Neuronal stem cell (in vitro differentiated cells): ENCODE measurements around the gene TENT4B.

ENCODE experiments used
- DNase-seq: peaks from one replicate; pipeline ENCODE4 v3.0.0-alpha.2; 2013; ENCODE audit warnings: low spot score
- H2AFZ ChIP-seq: one replicate; pipeline ENCODE4 v1.6.1; 2013; ENCODE audit warnings: mild to moderate bottlenecking, low read length, inconsistent platforms
- H2AK5ac ChIP-seq: 2 replicates; pipeline ENCODE4 v1.6.1; 2013; ENCODE audit warnings: low read depth, mild to moderate bottlenecking, inconsistent platforms, low read length, moderate library complexity, mixed read lengths
- H2BK120ac ChIP-seq: 2 replicates; pipeline ENCODE4 v1.6.1; 2013; ENCODE audit warnings: low read depth, mild to moderate bottlenecking, inconsistent platforms, low read length, moderate library complexity, mixed read lengths
- H2BK12ac ChIP-seq: one replicate; pipeline ENCODE4 v1.6.1; 2013; ENCODE audit warnings: low read length, inconsistent platforms
- H2BK15ac ChIP-seq: 2 replicates; pipeline ENCODE4 v1.6.1; 2013; ENCODE audit warnings: mild to moderate bottlenecking, low read length, inconsistent platforms, mixed read lengths
- H2BK5ac ChIP-seq: one replicate; pipeline ENCODE4 v1.6.1; 2013; ENCODE audit warnings: inconsistent platforms, mild to moderate bottlenecking, low read length, moderate library complexity
- H3K14ac ChIP-seq: one replicate; pipeline ENCODE4 v1.6.1; 2013; ENCODE audit warnings: low read length, inconsistent platforms
- H3K18ac ChIP-seq: 2 replicates; pipeline ENCODE4 v1.6.1; 2013; ENCODE audit warnings: low read length, inconsistent platforms
- H3K23ac ChIP-seq: 2 replicates; pipeline ENCODE4 v1.6.1; 2013; ENCODE audit warnings: low read depth, mild to moderate bottlenecking, mixed read lengths, low read length, inconsistent platforms; ENCODE audit not compliant: poor library complexity
- H3K27ac ChIP-seq: replicated peaks from 3 replicates; pipeline ENCODE4 v1.5.1; 2013; ENCODE audit warnings: low read length, inconsistent platforms
- H3K27me3 ChIP-seq, 3 experiments: 2 replicates each; pipeline ENCODE4 v1.6.1; 2013; ENCODE audit warnings: low read length in 3 of 3, mild to moderate bottlenecking in 2 of 3, inconsistent platforms in 1 of 3, low read depth in 1 of 3, mixed read lengths in 1 of 3, moderate library complexity in 1 of 3; ENCODE audit not compliant: control insufficient read depth in 3 of 3, insufficient read depth in 3 of 3
- H3K36me3 ChIP-seq, 2 donors: replicated peaks in 1 of 2; 2 replicates each; pipeline ENCODE4 v1.6.1; 2013; ENCODE audit warnings: low read length in 2 of 2; ENCODE audit not compliant: control insufficient read depth in 2 of 2, insufficient read depth in 2 of 2
- H3K4ac ChIP-seq: 2 replicates; pipeline ENCODE4 v1.6.1; 2013; ENCODE audit warnings: inconsistent platforms, mild to moderate bottlenecking, low read length, moderate library complexity
- H3K4me1 ChIP-seq, 2 donors: 1 replicate in 1 of 2; 2 replicates in 1 of 2; pipeline ENCODE4 v1.6.1; 2013; ENCODE audit warnings: low read length in 2 of 2, low read depth in 1 of 2; ENCODE audit not compliant: control insufficient read depth in 2 of 2, insufficient read depth in 1 of 2
- H3K4me2 ChIP-seq: one replicate; pipeline ENCODE4 v1.6.1; 2013; ENCODE audit warnings: mild to moderate bottlenecking, low read length, inconsistent platforms; ENCODE audit not compliant: insufficient read depth, poor library complexity, severe bottlenecking
- H3K4me3 ChIP-seq, 2 donors: 2 replicates each; pipeline ENCODE4 v1.5.1; 2013; ENCODE audit warnings: low read length in 2 of 2, mild to moderate bottlenecking in 2 of 2, inconsistent platforms in 1 of 2, moderate library complexity in 1 of 2
- H3K79me1 ChIP-seq: one replicate; pipeline ENCODE4 v1.6.1; 2013; ENCODE audit warnings: low read depth, mild to moderate bottlenecking, inconsistent platforms, low read length, moderate library complexity
- H3K9ac ChIP-seq: one replicate; pipeline ENCODE4 v1.6.1; 2013; ENCODE audit warnings: mild to moderate bottlenecking, low read depth, low read length, inconsistent platforms; ENCODE audit not compliant: poor library complexity
- H3K9me3 ChIP-seq, 2 donors: replicated peaks in 1 of 2; 2 replicates each; pipeline versions ENCODE3 to v1.6.1; 2013; ENCODE audit warnings: low read length in 2 of 2, mild to moderate bottlenecking in 2 of 2, inconsistent platforms in 1 of 2, low read depth in 1 of 2, mixed read lengths in 1 of 2, moderate library complexity in 1 of 2; ENCODE audit not compliant: control insufficient read depth in 2 of 2, insufficient read depth in 1 of 2
- H4K8ac ChIP-seq: one replicate; pipeline ENCODE4 v1.6.1; 2013; ENCODE audit warnings: low read depth, mild to moderate bottlenecking, inconsistent platforms, low read length, moderate library complexity
- H4K91ac ChIP-seq: one replicate; pipeline ENCODE4 v1.6.1; 2013; ENCODE audit warnings: low read length, low read depth, mild to moderate bottlenecking, inconsistent platforms; ENCODE audit not compliant: poor library complexity
- WGBS, 2 donors: extraction: QIAGEN DNeasy Blood & Tissue Kit; methylation state at CpG; one replicate each; pipeline ENCODE4 v1.1.7; 2013; ENCODE audit warnings: missing lambda C conversion rate in 2 of 2, mixed read lengths in 1 of 2; ENCODE audit not compliant: insufficient read length in 2 of 2, insufficient replicate concordance in 1 of 2; ENCODE audit errors: extremely low coverage in 2 of 2; 5-methylcytosine and 5-hydroxymethylcytosine counted together

TENT4B gene

GRCh38 chr16:50178491-50178941 lies 25.4 kb downstream of the TENT4B start:
- H3K4ac ChIP-seq: no peak overlapping the region
- peaks cover 0 to 8% of the 10 kb centered on the region in 2 donors for H3K9me3 ChIP-seq
- H3K14ac ChIP-seq: no peak overlapping the region
- no peak overlapping the region for H4K91ac ChIP-seq
- no peak for DNase-seq
- H4K8ac ChIP-seq: no peak overlapping the region
- no peak overlapping the region for H3K4me3 ChIP-seq
- no peak overlapping the region for H3K4me2 ChIP-seq
- no peak overlapping the region for H2BK15ac ChIP-seq
- no peak overlapping the region for H2BK12ac ChIP-seq
- no peaks in the 10 kb centered on the region for H3K79me1 ChIP-seq
- H3K9ac ChIP-seq: no peak overlapping the region
- no peak overlapping the region for H3K18ac ChIP-seq
- no peaks in the 10 kb centered on the region for H3K36me3 ChIP-seq
- H3K27me3 ChIP-seq: no peaks in the 10 kb centered on the region
- WGBS, 2 donors: no CpG with 5 or more reads among the region's 1 CpG
- H2AFZ ChIP-seq: no peak overlapping the region
- H2AK5ac ChIP-seq: no peak overlapping the region
- H2BK5ac ChIP-seq: no peak overlapping the region
- H3K27ac ChIP-seq: no peak overlapping the region
- no peak overlapping the region for H3K23ac ChIP-seq
- H2BK120ac ChIP-seq: no peak overlapping the region
- H3K4me1 ChIP-seq: no peaks in the 10 kb centered on the region

GRCh38 chr16:50182441-50182840 lies 29.3 kb downstream of the TENT4B start:
- Histone ChIP-seq H4K8ac (no peak overlapping the region), H3K23ac (no peak overlapping the region), H3K4me1 (peaks cover 0 to 2% of the 10 kb centered on the region in 2 donors), H2AFZ (no peak overlapping the region), H2BK12ac (no peak overlapping the region), H3K9me3 (peaks cover 0 to 3% of the 10 kb centered on the region in 2 donors), H2AK5ac (no peak overlapping the region), H3K27me3 (no peaks in the 10 kb centered on the region), H3K4me2 (no peak overlapping the region), H3K79me1 (no peaks in the 10 kb centered on the region), H2BK5ac (no peak overlapping the region), H2BK15ac (no peak overlapping the region), H3K9ac (no peak overlapping the region), H3K27ac (no peak overlapping the region), H3K14ac (no peak overlapping the region), H2BK120ac (no peak overlapping the region), H3K18ac (no peak overlapping the region), H4K91ac (no peak overlapping the region), H3K4me3 (no peak overlapping the region), H3K36me3 (no peaks in the 10 kb centered on the region), H3K4ac (no peak overlapping the region)
- no peak for DNase-seq

GRCh38 chr16:50183316-50183715 lies 30.2 kb downstream of the TENT4B start:
- no CpG with 5 or more reads among the region's 4 CpGs for WGBS, 2 donors

GRCh38 chr16:50185005-50185505 lies 31.9 kb downstream of the TENT4B start:
- Histone ChIP-seq H3K4me2 (no peak overlapping the region), H3K9me3 (no peaks in the 10 kb centered on the region), H3K4me1 (peaks cover 2% of the 10 kb centered on the region in 2 donors), H3K4me3 (no peak overlapping the region), H3K18ac (no peak overlapping the region), H4K8ac (no peak overlapping the region), H2AK5ac (no peak overlapping the region), H3K36me3 (no peaks in the 10 kb centered on the region), H2AFZ (no peak overlapping the region), H2BK12ac (no peak overlapping the region), H4K91ac (peak overlapping the region; percentile 27), H3K27me3 (no peaks in the 10 kb centered on the region), H2BK15ac (no peak overlapping the region), H3K79me1 (no peaks in the 10 kb centered on the region), H3K23ac (no peak overlapping the region), H3K14ac (no peak overlapping the region), H3K27ac (no peak overlapping the region), H3K9ac (no peak overlapping the region), H2BK5ac (no peak overlapping the region), H2BK120ac (no peak overlapping the region), H3K4ac (no peak overlapping the region)
- DNase-seq: no peak
- no CpG with 5 or more reads among the region's 3 CpGs for WGBS, 2 donors

More at GRCh38 chr16:50183316-50183715, 30.2 kb downstream of the TENT4B start:
- Histone ChIP-seq H3K4ac (no peak overlapping the region), H3K9me3 (no peaks in the 10 kb centered on the region), H3K4me2 (no peak overlapping the region), H2AFZ (no peak overlapping the region), H3K23ac (no peak overlapping the region), H3K27ac (no peak overlapping the region), H3K27me3 (no peaks in the 10 kb centered on the region), H3K14ac (no peak overlapping the region), H3K4me1 (peaks cover 0 to 2% of the 10 kb centered on the region in 2 donors), H2AK5ac (no peak overlapping the region), H2BK5ac (no peak overlapping the region), H3K36me3 (no peaks in the 10 kb centered on the region), H3K18ac (no peak overlapping the region), H3K9ac (no peak overlapping the region), H4K8ac (no peak overlapping the region), H2BK15ac (no peak overlapping the region), H2BK120ac (no peak overlapping the region), H4K91ac (no peak overlapping the region), H2BK12ac (no peak overlapping the region), H3K4me3 (no peak overlapping the region), H3K79me1 (no peaks in the 10 kb centered on the region)
- no peak for DNase-seq
